Measurements from ENCODE around the gene TBX18. TPM values are rescaled to one million over a fixed set of nuclear protein-coding genes. Genes with fewer than 3 reads are reported as not detected.

The TBX18 gene
- polyA plus RNA-seq, 1 experiment = 34.5 TPM

DNA sequence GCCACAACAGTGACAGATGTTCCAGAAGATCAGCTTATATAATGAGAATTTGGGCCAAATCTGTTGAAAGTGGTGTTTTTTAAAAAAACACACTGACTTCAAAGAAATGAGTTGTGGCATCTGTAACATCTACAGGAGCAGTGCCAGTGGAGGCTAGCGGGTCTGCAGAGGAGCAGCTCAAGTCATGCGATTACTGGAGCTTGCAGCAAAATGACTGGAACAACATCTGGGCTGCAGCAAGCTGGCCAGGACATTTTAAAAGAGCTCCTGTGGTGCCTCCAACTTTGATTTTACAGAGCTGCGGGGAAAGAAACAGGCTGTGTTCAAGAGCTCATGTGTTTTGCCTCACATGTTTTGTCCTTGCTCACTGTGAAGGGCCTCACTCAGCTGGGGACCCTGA, 57.2 kb downstream of the TBX18 start:
- Histone ChIP-seq H3K4me3 (ENCODE audit: low read depth, low read length) (no peak overlapping the region), H3K36me3 (ENCODE audit: control insufficient read depth, insufficient read depth, low read length) (no peaks in the 10 kb centered on the region), H3K27me3 (ENCODE audit: control insufficient read depth, insufficient read depth, low read length) (no peaks in the 10 kb centered on the region)
- no peak for TF ChIP-seq CTCF (IDR thresholded peaks at IDR 0.05; ENCODE audit: insufficient read depth, low read depth, low read length)
- no peak for DNase-seq (ENCODE audit: low read depth)
- CTCF ChIA-PET = no interaction called here
- POLR2A ChIA-PET = no interaction called here

DNA sequence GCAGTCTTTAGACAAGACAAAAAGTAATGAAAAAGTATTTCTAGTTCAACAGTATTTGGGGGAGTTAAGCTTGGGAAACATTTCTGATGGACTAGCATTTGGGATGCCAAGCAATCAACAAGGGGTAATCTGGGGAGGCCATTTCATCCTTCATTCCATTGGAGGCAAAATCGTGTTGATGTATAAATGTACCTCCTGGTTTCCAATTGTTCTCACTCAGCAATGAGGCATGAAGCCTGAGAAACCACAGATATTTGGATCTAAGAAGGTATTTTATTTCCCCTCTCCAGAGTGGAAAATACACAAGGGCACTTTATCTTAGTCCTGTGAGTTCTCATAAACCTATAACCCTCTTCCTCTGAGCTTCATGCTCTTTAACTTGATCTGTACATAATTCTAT, 68.2 kb downstream of the TBX18 start:
- Histone ChIP-seq H3K36me3 (ENCODE audit: control insufficient read depth, insufficient read depth, low read length) (no peaks in the 10 kb centered on the region), H3K27me3 (ENCODE audit: control insufficient read depth, insufficient read depth, low read length) (no peaks in the 10 kb centered on the region), H3K4me3 (ENCODE audit: low read depth, low read length) (no peak overlapping the region)
- CTCF ChIA-PET = no interaction called here
- DNase-seq (ENCODE audit: low read depth) = no peak
- no peak for TF ChIP-seq CTCF (IDR thresholded peaks at IDR 0.05; ENCODE audit: insufficient read depth, low read depth, low read length)
- POLR2A ChIA-PET = no interaction called here

- POLR2A ChIA-PET = no interaction called here
- no peak for DNase-seq (ENCODE audit: low read depth)
- H3K27me3 ChIP-seq (ENCODE audit: control insufficient read depth, insufficient read depth, low read length) = no peaks in the 10 kb centered on the region
- CTCF ChIA-PET = no interaction called here
- no peaks in the 10 kb centered on the region for H3K36me3 ChIP-seq (ENCODE audit: control insufficient read depth, insufficient read depth, low read length)
- H3K4me3 ChIP-seq (ENCODE audit: low read depth, low read length) = no peak overlapping the region
- no peak for TF ChIP-seq CTCF (IDR thresholded peaks at IDR 0.05; ENCODE audit: insufficient read depth, low read depth, low read length)
Measured at GRCh38 chr6:84691978-84692623, 72.3 kb downstream of the TBX18 start.

DNA sequence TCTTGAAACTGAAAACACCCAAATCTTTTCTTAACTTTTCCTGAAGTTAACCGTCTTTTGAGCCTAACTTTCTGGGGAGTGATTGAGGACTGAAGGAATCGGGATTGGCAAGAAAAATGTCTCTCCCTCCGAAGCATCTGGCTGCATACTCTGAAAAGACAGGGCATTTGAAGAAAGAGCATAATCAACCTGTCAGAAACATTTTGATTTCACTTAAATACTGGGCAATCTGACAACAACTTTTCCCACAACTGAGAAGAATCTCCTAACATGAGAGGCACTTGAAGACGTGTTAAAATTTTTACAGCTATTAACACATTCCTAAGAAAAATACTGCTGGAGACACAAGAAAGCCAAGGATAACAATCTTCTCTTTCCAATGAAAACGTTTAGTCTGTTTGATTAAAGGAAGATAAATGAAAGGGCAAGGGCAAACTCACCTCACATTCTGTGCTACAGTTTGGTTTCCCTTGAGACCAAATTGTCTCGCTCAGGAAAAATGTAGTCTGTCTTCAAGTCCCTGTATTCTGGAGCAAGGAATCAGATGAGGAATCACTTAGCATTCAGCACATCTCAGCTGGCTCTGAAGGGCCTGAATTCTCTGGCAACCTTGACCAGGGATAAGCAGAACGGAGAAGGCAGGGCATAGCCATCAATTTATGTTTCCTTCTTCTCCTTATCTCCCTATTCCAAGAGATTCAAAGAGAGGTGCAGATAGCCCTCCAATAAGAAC, 76.1 kb downstream of the TBX18 start:
- CTCF ChIA-PET = interaction anchor here (0.6 to 0.7 kb wide), 3 partner anchors 10 to 248 kb away, joined by 3 to 4 read pairs (median 3); no protein-coding TSS in a partner anchor
- no peak for TF ChIP-seq CTCF (IDR thresholded peaks at IDR 0.05; ENCODE audit: insufficient read depth, low read depth, low read length)
- POLR2A ChIA-PET = no interaction called here
- Histone ChIP-seq H3K36me3 (ENCODE audit: control insufficient read depth, insufficient read depth, low read length) (no peaks in the 10 kb centered on the region), H3K27me3 (ENCODE audit: control insufficient read depth, insufficient read depth, low read length) (no peaks in the 10 kb centered on the region), H3K4me3 (ENCODE audit: low read depth, low read length) (no peak overlapping the region)
- DNase-seq (ENCODE audit: low read depth) = peak; percentile 11

- Histone ChIP-seq H3K36me3 (ENCODE audit: control insufficient read depth, insufficient read depth, low read length) (no peaks in the 10 kb centered on the region), H3K27me3 (ENCODE audit: control insufficient read depth, insufficient read depth, low read length) (no peaks in the 10 kb centered on the region), H3K4me3 (ENCODE audit: low read depth, low read length) (no peak overlapping the region)
- TF ChIP-seq CTCF (IDR thresholded peaks at IDR 0.05; ENCODE audit: insufficient read depth, low read depth, low read length) = no peak
- DNase-seq (ENCODE audit: low read depth) = peak; percentile 17
- CTCF ChIA-PET = interaction anchor here (0.6 kb wide), 1 partner anchor 247 kb away, joined by 3 read pairs; no protein-coding TSS in a partner anchor
- POLR2A ChIA-PET = no interaction called here
Measured at GRCh38 chr6:84687431-84687830, 77.0 kb downstream of the TBX18 start.

All from BJ (cell line).